HG02970 (cell line): Measurements from ENCODE around the gene GPR141.

Source experiments
- ATAC-seq: cut with Tn5 transposase; IDR thresholded peaks from one replicate; pipeline ENCODE4 v1.9.1; 2021; ENCODE audit warnings: mild to moderate bottlenecking, moderate library complexity, moderate number of reproducible peaks; ENCODE audit not compliant: unreplicated experiment, low FRiP score

The GPR141 gene

DNA sequence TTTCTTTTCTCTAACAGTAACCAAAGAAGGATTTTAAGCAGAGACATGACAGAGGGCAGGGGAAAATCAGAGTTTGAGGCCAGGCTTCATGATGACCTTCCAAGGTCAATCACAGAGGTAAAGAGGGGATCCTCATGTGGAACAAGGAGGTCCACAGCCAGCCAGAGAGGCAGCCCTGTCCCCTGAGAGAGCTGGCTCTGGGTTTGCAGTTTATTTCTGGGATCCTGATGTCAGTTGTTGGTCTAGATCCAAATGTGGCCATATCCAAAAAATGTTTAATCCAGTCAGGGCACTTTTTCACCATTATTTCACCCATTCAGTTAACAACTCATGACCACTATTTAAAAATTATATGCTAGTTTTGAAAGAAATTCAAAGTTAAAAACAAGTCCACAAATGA is 45.6 kb downstream of the GPR141 start:
- ATAC-seq: no peak

DNA sequence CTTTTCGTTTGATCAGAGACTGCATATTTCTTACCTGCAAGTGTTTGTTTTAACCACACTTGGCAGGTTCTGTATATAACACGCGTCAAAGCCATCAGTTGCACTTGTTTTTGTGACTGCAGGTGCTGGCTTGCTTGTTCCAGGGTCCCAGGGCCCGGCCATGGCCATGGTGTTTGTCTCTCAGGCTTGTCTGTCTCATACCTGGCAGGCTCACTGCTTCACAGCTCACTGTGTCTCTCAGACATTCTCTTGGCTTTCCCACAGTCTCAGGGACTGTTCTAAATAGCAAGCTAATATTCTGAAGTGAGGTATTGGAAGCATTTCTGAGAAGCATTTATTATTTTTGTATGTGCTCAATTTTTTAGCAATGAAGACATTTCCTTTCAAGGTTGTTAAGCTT is 46.9 kb downstream of the GPR141 start:
- ATAC-seq: no peak

GRCh38 chr7:37732253-37732652 is 48.7 kb downstream of the GPR141 start:
- peak; percentile 82 for ATAC-seq

- ATAC-seq: no peak
Measured at GRCh38 chr7:37732888-37733287, 49.3 kb downstream of the GPR141 start.

- no peak for ATAC-seq
Measured at GRCh38 chr7:37735196-37735595, 51.6 kb downstream of the GPR141 start.

DNA sequence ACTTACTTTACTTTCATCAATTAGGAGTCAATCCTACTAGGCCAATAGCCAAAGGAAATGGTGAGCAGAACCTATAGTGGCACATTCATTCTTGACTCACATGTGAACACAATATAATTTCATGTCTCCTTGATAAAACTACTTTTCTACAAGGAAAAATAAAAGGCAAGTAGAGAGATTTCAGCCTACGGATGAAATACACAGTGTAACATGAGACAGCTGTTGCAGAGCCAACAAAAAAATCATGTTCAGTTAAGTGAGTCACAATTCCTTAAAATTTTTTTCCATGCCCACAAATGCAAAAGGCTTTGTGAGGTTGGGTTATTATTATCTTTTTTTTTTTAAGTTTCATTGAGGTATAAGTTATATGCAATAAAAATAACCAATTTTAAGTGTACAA is 54.8 kb downstream of the GPR141 start:
- ATAC-seq: no peak

DNA sequence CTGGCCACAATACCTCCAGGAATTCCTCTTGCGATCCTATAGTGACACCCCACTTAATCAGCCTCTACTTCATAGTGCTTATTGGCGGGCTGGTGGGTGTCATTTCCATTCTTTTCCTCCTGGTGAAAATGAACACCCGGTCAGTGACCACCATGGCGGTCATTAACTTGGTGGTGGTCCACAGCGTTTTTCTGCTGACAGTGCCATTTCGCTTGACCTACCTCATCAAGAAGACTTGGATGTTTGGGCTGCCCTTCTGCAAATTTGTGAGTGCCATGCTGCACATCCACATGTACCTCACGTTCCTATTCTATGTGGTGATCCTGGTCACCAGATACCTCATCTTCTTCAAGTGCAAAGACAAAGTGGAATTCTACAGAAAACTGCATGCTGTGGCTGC is 56.8 kb downstream of the GPR141 start:
- no peak for ATAC-seq

GRCh38 chr7:37741776-37742175 is 58.2 kb downstream of the GPR141 start:
- no peak for ATAC-seq

DNA sequence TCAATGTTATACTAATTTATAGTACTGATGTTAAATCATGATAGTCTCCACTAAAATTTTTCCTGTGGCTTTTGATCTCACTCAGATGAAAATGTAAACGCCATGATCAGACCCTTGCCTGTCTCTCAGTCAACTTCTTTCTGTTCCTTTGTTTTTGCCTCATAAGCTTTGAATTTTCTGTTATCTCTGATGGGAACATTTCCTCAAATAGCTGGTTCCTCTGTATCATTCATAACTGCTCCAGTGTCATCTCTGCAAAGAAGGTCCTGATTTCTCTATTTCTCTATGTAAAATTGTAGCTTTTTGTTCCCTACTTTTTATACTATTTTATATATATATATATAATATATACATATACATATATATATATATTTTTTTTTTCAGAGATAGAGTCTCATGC is 67.5 kb downstream of the GPR141 start:
- ATAC-seq: no peak

DNA sequence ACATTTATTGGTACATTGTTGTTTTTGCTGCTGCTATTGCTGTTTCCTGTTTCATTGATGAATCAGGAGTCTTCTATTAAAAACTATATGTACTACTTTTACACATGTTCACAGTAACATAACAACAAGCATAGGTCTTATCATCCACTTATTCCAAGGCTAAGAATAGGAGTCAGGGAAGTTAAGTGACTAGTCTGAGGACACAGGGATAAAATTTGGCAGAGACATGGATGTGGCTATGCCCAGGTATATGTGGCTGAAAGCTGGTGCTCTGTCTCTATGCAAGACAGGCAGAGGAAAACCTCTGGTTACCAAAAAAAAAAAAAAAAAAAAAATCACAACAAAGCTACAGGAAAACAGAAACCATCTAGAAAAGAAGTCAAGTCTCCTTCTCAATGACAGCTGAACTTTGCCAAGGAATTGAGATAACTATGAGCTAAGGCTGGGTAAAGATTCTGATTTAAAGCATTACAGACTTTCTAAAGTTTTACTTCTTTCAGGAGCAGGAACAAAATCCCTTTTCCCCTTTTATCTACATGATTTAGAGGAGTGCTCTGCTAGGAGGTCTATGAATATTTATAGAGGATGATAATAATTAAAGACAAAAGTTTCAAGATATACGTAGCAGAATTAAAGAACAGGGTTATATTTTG is 70.0 kb downstream of the GPR141 start:
- ATAC-seq: no peak

DNA sequence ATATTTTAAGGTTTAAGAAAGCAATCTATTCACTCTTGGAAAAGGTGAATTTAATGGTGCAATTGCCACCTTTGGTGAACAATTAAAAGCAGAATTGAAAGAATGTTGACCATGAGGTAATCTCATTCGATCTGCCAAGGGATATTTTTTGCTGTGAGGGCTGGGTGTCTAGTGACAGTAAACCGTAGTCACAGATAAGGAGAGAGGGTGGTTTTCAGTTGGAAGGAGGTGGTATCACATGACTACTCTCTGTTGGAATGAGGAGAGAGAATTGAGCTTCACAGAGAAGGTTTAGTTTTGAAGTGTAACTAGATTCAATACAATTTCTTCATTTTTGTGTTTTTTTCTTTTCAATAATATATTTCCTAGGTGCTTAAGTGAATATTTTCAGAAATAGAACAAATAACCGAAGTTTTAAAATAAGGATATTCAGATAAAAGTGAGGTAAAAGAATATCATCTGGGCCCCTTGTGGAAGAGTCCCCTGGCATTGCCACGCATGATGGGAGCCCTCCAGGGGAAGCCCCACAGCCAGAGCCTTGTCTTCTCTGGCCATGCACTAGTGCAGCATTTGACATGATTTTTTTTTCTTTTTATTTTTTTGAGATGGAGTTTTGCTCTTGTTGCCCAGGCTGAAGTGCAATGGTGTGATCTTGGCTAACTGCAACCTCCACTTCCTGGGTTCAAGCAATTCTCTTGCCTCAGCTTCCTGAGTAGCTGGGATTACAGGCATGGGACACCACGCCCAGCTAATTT is 73.4 kb downstream of the GPR141 start:
- no peak for ATAC-seq

DNA sequence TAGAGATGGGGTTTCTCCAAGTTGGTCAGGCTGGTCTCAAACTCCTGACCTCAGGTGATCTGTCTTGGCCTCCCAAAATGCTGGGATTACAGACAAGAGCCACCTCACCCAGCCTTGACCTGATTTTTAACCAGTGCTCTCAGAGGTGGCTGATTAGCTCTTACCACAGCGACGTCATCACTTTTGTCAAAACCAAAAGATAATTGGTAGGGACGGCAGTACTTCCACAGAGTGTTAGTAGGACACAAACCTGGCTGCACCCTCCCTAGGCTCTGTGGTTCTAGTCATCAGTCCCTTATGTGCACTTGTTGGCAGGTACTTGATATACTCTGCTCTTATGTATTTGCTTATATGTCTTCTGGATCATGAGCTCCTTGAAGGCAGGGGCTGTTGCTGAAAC is 74.0 kb downstream of the GPR141 start:
- no peak for ATAC-seq

GRCh38 chr7:37758501-37759045 is 75.0 kb downstream of the GPR141 start:
- no peak for ATAC-seq

- ATAC-seq: no peak
Measured at GRCh38 chr7:37759526-37759925, 76.0 kb downstream of the GPR141 start.

GRCh38 chr7:37765421-37765829 is 81.9 kb downstream of the GPR141 start:
- no peak for ATAC-seq

DNA sequence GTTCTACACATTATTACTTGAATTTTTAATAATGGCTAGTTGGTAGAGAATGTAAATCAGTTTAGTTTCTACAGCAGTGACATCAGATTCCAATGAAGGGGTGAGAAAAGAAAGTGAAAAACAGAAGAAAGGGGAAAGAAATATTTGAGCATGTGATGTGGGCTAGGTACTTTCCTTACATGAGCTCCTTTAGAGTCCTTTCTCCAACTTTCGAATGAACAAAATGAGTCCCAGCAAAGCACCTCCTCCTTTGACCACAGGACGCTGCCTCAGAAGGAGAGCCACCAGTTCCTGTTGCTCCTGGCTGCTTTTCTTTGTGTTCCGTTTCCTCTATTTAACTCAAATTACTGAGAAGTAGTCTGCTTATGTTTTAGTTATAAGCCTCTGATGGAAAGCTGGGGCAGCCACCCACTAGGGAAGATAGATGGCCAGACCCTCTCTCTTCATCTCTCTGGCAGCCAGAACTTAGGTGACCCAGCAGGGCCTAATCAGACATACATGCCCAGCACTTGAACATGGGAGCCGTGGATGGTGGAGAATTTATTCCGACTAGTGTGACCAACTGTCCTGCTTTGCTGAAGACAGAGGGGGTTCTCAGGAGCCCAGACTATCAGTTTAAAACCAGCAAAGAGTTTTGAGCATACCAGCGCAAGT is 82.4 kb downstream of the GPR141 start:
- ATAC-seq: peak; percentile 75

DNA sequence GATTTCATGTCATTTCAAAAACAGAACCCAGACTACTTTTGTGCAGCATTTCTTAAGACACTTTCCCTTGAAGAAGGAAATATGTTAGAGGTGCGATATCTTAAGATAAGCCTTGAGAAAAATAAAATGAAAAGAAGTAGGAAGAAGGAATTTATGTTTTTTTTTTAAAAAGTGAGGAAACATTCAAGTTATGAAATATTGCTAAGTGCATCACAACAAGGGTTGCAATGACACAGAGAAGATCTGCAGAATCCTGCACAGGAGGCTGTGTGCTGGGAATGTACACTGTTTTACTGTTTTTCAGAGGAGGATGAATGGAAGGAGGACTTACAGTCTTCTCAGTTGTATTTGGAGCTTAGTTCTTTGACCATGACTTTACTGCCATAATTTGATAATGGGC is 85.0 kb downstream of the GPR141 start:
- ATAC-seq: no peak

GRCh38 chr7:37769291-37769690 is 85.7 kb downstream of the GPR141 start:
- no peak for ATAC-seq

GRCh38 chr7:37769726-37770125 is 86.2 kb downstream of the GPR141 start:
- ATAC-seq: no peak

DNA sequence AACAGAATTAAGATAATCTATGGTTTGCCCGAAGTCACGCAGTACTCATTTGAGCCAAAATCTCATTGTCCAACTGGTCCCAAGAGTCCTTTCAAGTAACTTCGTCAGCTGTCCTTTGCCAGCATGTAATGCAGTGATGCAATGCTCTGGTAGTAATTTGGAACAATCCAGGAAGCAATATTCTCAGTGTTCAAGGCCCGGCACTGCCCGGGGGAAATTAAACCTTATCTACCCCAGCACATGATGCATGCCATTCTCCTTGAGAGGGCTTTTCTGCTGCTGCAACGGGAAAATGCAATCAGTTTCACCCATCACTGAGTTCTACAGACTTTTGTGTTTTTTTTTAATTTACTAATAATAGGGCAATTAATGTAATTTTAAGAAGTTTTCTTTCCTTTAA is 87.3 kb downstream of the GPR141 start:
- ATAC-seq: no peak

- ATAC-seq: no peak
Measured at GRCh38 chr7:37771342-37771741, 87.8 kb downstream of the GPR141 start.
